Measurements from ENCODE around the gene GLI3.

Gene GLI3

GRCh38 chr7:42104694-42105093 is 132.3 kb downstream of the GLI3 start:
- Histone ChIP-seq H3K27ac (no peak overlapping the region), H3K4me3 (no peak overlapping the region)
- TF ChIP-seq, protein P1, sequence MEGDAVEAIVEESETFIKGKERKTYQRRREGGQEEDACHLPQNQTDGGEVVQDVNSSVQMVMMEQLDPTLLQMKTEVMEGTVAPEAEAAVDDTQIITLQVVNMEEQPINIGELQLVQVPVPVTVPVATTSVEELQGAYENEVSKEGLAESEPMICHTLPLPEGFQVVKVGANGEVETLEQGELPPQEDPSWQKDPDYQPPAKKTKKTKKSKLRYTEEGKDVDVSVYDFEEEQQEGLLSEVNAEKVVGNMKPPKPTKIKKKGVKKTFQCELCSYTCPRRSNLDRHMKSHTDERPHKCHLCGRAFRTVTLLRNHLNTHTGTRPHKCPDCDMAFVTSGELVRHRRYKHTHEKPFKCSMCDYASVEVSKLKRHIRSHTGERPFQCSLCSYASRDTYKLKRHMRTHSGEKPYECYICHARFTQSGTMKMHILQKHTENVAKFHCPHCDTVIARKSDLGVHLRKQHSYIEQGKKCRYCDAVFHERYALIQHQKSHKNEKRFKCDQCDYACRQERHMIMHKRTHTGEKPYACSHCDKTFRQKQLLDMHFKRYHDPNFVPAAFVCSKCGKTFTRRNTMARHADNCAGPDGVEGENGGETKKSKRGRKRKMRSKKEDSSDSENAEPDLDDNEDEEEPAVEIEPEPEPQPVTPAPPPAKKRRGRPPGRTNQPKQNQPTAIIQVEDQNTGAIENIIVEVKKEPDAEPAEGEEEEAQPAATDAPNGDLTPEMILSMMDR (IDR thresholded peaks at IDR 0.05): no peak
- DNase-seq (ENCODE audit: low spot score): no peak

DNA sequence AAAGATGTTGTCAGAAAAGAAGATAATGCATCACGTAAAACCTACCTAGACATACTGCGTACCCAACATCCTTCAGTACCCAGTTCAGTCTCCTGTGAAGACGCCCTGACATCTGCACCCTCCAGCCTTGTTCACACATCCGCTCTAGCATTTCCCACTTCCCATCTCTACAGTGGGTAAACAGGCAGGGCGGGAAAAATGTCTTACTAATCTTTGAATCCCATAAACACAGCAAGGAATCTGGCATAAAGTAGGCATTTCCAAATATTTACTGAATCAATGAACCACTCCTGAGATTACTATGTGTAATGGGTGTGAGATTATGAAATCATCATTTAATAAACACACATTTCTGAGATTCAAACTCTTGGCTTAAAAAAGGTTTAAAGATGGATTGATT is 132.8 kb downstream of the GLI3 start:
- Histone ChIP-seq H3K4me3 (no peak overlapping the region), H3K27ac (no peak overlapping the region)
- TF ChIP-seq, protein P1 (IDR thresholded peaks at IDR 0.05): no peak
- DNase-seq (ENCODE audit: low spot score): no peak

DNA sequence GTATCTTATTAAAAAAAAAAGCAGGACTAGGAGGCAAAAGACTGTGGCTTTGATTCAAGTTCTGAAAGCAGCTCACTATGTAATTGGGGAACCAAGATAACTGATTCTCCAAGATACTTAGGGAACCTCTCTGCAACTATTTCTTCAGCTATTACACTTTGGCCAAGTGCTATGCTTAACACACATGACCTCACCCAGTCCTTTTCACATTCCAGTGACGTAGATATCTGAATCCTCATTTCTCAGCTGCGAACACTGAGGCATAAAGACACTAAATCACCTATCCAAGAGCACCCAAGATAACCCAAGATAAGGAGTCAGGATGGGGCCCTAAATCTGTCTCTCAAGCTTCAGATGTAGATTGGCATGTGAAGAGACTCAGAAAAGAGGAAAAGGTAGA is 133.6 kb downstream of the GLI3 start:
- TF ChIP-seq, protein P1 (IDR thresholded peaks at IDR 0.05): no peak
- Histone ChIP-seq H3K4me3 (no peak overlapping the region), H3K27ac (no peak overlapping the region)
- no peak for DNase-seq (ENCODE audit: low spot score)

GRCh38 chr7:42103020-42103419 is 134.0 kb downstream of the GLI3 start:
- no peak overlapping the region for H3K27ac ChIP-seq
- no peak for DNase-seq (ENCODE audit: low spot score)
- H3K4me3 ChIP-seq: no peak overlapping the region

GRCh38 chr7:42102301-42102700 is 134.7 kb downstream of the GLI3 start:
- Histone ChIP-seq H3K4me3 (no peak overlapping the region), H3K27ac (no peak overlapping the region)
- TF ChIP-seq, protein P1 (IDR thresholded peaks at IDR 0.05): no peak

More at GRCh38 chr7:42103020-42103419, 134.0 kb downstream of the GLI3 start:
- TF ChIP-seq, protein P1 (IDR thresholded peaks at IDR 0.05): no peak

GRCh38 chr7:42100156-42100508 is 136.9 kb downstream of the GLI3 start:
- H3K4me3 ChIP-seq: no peak overlapping the region
- TF ChIP-seq, protein P1 (IDR thresholded peaks at IDR 0.05): no peak
- H3K27ac ChIP-seq: no peak overlapping the region
- DNase-seq (ENCODE audit: low spot score): no peak

More at GRCh38 chr7:42102301-42102700, 134.7 kb downstream of the GLI3 start:
- no peak for DNase-seq (ENCODE audit: low spot score)

GRCh38 chr7:42099470-42100155 is 137.4 kb downstream of the GLI3 start:
- H3K27ac ChIP-seq: no peak overlapping the region
- TF ChIP-seq, protein P1 (IDR thresholded peaks at IDR 0.05): no peak
- DNase-seq (ENCODE audit: low spot score): no peak
- no peak overlapping the region for H3K4me3 ChIP-seq

Measured in coronary artery (tissue), 2 donors.